ENCODE measurements around the gene SLC26A2. TPM values are rescaled to one million over a fixed set of nuclear protein-coding genes. Genes with fewer than 3 reads are reported as not detected.

SLC26A2 gene
- total RNA-seq, 1 donor from 2014 or later = 48.1 TPM

DNA sequence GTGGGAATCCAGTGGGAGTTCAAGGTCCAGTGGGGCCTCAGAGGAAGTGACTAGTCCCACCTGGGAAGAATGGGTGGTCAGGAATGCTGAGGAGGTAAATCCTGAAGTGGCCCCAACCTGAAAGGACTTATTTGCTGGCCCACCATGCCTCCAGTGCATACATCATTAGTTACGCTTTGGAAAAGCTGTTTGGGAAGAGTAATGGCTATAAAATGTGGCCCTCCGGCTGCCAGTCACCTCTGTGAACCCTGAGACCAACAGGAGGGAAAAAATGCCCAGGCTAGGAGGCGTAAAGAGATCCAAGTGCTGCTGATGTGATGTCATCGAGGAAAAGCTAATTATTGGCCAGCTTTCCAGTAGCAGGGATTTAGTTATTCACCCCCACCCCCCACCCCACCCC, 2.7 kb upstream of the SLC26A2 start:
- Mint-ChIP-seq H3K27me3 (ENCODE audit: low read depth) (no peaks in the 10 kb centered on the region), H3K27ac (ENCODE audit: unreplicated experiment) (no peak overlapping the region), H3K4me1 (ENCODE audit: low read depth) (peaks cover 32% of the 10 kb centered on the region), H3K4me3 (ENCODE audit: unreplicated experiment) (no peak overlapping the region), H3K36me3 (ENCODE audit: low read depth) (peaks cover 2% of the 10 kb centered on the region), H3K9me3 (ENCODE audit: low read depth) (no peaks in the 10 kb centered on the region)
- TF ChIP-seq, protein P1, sequence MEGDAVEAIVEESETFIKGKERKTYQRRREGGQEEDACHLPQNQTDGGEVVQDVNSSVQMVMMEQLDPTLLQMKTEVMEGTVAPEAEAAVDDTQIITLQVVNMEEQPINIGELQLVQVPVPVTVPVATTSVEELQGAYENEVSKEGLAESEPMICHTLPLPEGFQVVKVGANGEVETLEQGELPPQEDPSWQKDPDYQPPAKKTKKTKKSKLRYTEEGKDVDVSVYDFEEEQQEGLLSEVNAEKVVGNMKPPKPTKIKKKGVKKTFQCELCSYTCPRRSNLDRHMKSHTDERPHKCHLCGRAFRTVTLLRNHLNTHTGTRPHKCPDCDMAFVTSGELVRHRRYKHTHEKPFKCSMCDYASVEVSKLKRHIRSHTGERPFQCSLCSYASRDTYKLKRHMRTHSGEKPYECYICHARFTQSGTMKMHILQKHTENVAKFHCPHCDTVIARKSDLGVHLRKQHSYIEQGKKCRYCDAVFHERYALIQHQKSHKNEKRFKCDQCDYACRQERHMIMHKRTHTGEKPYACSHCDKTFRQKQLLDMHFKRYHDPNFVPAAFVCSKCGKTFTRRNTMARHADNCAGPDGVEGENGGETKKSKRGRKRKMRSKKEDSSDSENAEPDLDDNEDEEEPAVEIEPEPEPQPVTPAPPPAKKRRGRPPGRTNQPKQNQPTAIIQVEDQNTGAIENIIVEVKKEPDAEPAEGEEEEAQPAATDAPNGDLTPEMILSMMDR (IDR thresholded peaks at IDR 0.05) = no peak
- DNase-seq (ENCODE audit: low spot score) = no peak

DNA sequence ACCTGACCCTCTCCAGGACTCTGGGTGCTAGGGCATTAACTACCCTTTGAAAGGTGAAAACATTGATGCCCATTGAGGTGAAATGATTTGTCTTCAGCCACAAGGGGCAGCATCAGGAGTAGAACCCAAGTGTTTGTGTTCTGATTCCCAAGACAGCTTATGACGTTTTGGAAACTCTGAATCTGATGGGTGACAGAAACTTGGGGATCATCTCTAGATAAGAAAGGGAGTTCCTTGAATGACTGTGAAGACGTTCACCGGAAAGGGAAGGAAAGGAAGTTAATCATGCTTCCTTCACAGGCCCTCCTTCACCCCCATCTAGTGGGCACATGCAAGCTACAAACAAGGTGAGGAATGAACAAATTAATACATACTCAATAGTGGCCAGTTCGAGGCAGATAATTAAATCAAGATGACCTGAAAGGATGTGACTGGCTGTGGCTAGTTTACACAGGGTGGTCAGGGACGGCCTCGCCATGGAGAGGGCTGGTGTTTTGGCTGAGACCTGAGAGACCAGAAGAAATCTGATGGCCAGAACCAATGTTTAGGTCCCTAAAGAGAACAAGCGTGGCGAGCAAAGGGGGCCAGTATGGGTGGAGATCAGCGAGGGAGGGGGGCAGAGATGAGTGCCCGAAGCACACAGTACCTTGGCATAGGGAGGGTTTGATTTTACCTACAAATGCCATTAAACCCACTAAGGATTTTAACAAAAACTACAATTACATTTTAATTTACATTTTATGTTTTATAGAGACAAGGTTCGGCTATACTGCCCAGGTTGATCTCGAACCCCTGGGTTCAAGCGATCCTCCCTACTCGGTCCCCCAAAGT, 937 bp upstream of the SLC26A2 start:
- H3K27ac Mint-ChIP-seq (ENCODE audit: unreplicated experiment) = peak overlapping the region; percentile 100
- H3K4me3 Mint-ChIP-seq (ENCODE audit: unreplicated experiment) = peak overlapping the region; percentile 87
- TF ChIP-seq, protein P1 (IDR thresholded peaks at IDR 0.05) = peak; percentile 81
- peaks cover 2% of the 10 kb centered on the region for H3K36me3 Mint-ChIP-seq (ENCODE audit: low read depth)
- peaks cover 33% of the 10 kb centered on the region for H3K4me1 Mint-ChIP-seq (ENCODE audit: low read depth)
- H3K27me3 Mint-ChIP-seq (ENCODE audit: low read depth) = no peaks in the 10 kb centered on the region
- no peaks in the 10 kb centered on the region for H3K9me3 Mint-ChIP-seq (ENCODE audit: low read depth)
- DNase-seq (ENCODE audit: low spot score) = no peak

DNA sequence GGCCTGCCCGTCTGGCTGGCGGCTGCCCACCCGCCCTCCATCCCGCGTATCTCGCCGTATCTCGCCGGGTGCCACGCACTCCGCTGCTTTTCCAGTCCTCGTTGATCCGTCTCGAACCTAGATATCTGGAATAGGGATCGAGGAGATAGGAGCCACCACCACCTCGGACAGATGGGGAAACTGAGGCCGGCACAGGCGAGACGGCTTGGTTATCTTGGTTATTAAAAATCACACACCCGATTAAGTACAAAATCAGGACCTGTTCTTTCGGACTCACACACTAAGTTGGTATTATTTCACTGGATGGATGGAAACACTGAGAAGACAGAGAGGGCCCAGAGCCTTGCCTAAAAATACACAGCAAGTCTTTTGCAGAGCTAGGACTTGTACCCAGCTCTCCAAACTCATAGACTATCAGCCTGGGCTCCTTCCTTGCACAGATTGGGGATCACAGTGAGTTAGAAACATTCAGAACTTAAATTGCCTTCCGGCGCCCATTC, 678 bp downstream of the SLC26A2 start:
- Mint-ChIP-seq H3K27me3 (ENCODE audit: low read depth) (no peaks in the 10 kb centered on the region), H3K36me3 (ENCODE audit: low read depth) (peaks cover 2% of the 10 kb centered on the region), H3K4me1 (ENCODE audit: low read depth) (peaks cover 35% of the 10 kb centered on the region), H3K27ac (ENCODE audit: unreplicated experiment) (peak overlapping the region; percentile 71), H3K9me3 (ENCODE audit: low read depth) (no peaks in the 10 kb centered on the region), H3K4me3 (ENCODE audit: unreplicated experiment) (peak overlapping the region; percentile 87)
- DNase-seq (ENCODE audit: low spot score) = no peak
- TF ChIP-seq, protein P1 (IDR thresholded peaks at IDR 0.05) = no peak

DNA sequence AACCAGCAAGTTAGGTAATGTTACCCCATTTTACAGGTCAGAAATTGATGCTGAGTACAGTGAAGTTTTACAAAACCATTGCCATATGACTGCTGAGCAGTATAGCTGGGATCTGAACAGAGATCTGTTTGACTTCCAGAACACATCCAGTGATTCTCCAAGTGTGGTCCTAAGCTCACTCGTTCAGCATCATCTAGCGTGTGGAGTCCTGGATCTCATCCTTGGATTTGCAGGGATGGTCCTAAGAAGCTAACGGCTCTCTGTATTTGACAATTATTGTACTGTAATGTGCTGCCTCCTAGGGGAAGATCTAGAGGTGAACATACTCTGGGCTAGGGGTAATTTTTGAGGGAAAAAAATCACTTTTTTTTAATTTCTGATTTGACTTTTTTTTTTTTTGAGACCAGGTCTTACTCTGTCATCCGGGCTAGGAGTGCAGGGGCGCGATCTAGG, 1.4 kb downstream of the SLC26A2 start:
- peaks cover 33% of the 10 kb centered on the region for H3K4me1 Mint-ChIP-seq (ENCODE audit: low read depth)
- peak overlapping the region; percentile 71 for H3K27ac Mint-ChIP-seq (ENCODE audit: unreplicated experiment)
- H3K36me3 Mint-ChIP-seq (ENCODE audit: low read depth) = peaks cover 2% of the 10 kb centered on the region
- DNase-seq (ENCODE audit: low spot score) = no peak
- H3K4me3 Mint-ChIP-seq (ENCODE audit: unreplicated experiment) = peak overlapping the region; percentile 87
- H3K27me3 Mint-ChIP-seq (ENCODE audit: low read depth) = no peaks in the 10 kb centered on the region
- no peaks in the 10 kb centered on the region for H3K9me3 Mint-ChIP-seq (ENCODE audit: low read depth)
- TF ChIP-seq, protein P1 (IDR thresholded peaks at IDR 0.05) = peak; percentile 88

DNA sequence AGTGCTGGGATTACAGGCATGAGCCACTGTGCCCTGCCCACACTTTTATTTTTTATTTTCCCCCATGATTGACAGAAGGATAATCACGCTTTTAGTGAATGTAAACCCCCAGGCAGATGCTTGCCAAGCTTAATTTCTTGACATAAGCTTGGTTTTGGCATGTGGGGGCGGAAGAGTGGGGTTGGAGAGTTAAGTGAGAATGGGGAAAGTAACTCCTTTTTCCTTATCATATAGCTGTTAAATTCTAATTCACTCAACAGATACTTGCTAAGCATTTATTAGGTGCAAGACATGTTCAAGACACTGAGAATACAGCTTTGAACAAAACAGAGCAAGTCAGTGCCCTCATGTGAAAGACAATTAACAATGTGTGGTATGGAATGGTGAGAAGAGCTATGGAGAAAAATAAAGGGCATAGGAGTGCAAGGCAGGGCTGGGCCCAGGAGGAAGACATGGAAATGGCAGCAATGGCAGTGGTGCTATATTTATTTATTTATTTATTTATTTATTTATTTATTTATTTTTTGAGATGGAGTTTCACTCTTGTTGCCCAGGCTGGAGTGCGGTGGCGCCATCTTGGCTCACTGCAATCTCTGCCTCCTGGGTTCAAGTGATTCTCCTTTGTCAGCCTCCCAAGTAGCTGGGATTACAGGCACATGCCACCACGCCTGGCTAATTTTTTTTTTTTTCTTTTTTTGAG, 2.2 kb downstream of the SLC26A2 start:
- peak overlapping the region; percentile 8 for H3K27ac Mint-ChIP-seq (ENCODE audit: unreplicated experiment)
- H3K4me1 Mint-ChIP-seq (ENCODE audit: low read depth) = peaks cover 33% of the 10 kb centered on the region
- peaks cover 2% of the 10 kb centered on the region for H3K36me3 Mint-ChIP-seq (ENCODE audit: low read depth)
- no peaks in the 10 kb centered on the region for H3K9me3 Mint-ChIP-seq (ENCODE audit: low read depth)
- no peaks in the 10 kb centered on the region for H3K27me3 Mint-ChIP-seq (ENCODE audit: low read depth)
- TF ChIP-seq, protein P1 (IDR thresholded peaks at IDR 0.05) = no peak
- DNase-seq (ENCODE audit: low spot score) = no peak
- H3K4me3 Mint-ChIP-seq (ENCODE audit: unreplicated experiment) = peak overlapping the region; percentile 87
